Glomerular visceral epithelial cell (primary cell): ENCODE data around the gene ABLIM1.
A peak's percentile ranks its signal among the peaks of the same experiment; 100 is the strongest.

ENCODE experiments used
- DNase-seq: peaks from one replicate; pipeline ENCODE4 v3.0.0-alpha.2; 2016; ENCODE audit errors: extremely low spot score

ABLIM1 gene

GRCh38 chr10:114458216-114458920 lies 199.7 kb downstream of the ABLIM1 start:
- DNase-seq, result no peak

GRCh38 chr10:114453576-114453975 lies 204.5 kb downstream of the ABLIM1 start:
- DNase-seq, result no peak

- no peak for DNase-seq
These were observed 209.2 kb downstream of the ABLIM1 start for GRCh38 chr10:114448897-114449296.

- no peak for DNase-seq
These were observed 212.7 kb downstream of the ABLIM1 start for GRCh38 chr10:114445332-114445731.

- no peak for DNase-seq
These were observed 213.3 kb downstream of the ABLIM1 start for GRCh38 chr10:114444819-114445218.

- no peak for DNase-seq
These were observed 215.9 kb downstream of the ABLIM1 start for GRCh38 chr10:114442091-114442630.

- DNase-seq, result no peak
These were observed 217.0 kb downstream of the ABLIM1 start for GRCh38 chr10:114441107-114441506.

- peak; percentile 25 for DNase-seq
These were observed 220.4 kb downstream of the ABLIM1 start for GRCh38 chr10:114437473-114438292.

- no peak for DNase-seq
These were observed 221.1 kb downstream of the ABLIM1 start for GRCh38 chr10:114436941-114437340.

- DNase-seq, result no peak
These were observed 225.4 kb downstream of the ABLIM1 start for GRCh38 chr10:114432566-114433093.

GRCh38 chr10:114431414-114432135 lies 226.5 kb downstream of the ABLIM1 start:
- no peak for DNase-seq

GRCh38 chr10:114430688-114431413 lies 227.2 kb downstream of the ABLIM1 start:
- no peak for DNase-seq

- no peak for DNase-seq
These were observed 228.3 kb downstream of the ABLIM1 start for GRCh38 chr10:114429581-114430335.

- DNase-seq, result no peak
These were observed 230.8 kb downstream of the ABLIM1 start for GRCh38 chr10:114427124-114427852.

- DNase-seq, result no peak
These were observed 231.6 kb downstream of the ABLIM1 start for GRCh38 chr10:114426476-114426875.

- peak; percentile 67 for DNase-seq
These were observed 237.1 kb downstream of the ABLIM1 start for GRCh38 chr10:114420811-114421485.

GRCh38 chr10:114418109-114418508 lies 240.0 kb downstream of the ABLIM1 start:
- DNase-seq, result no peak

GRCh38 chr10:114412907-114413797 lies 244.9 kb downstream of the ABLIM1 start:
- DNase-seq, result peak; percentile 91
